ENCODE data around the gene PDIA5. TPM values are rescaled to one million over a fixed set of nuclear protein-coding genes. Genes with fewer than 3 reads are reported as not detected.

Gene PDIA5
- total RNA-seq = 1 to 10 TPM; 8.0 to 9.0 TPM

DNA sequence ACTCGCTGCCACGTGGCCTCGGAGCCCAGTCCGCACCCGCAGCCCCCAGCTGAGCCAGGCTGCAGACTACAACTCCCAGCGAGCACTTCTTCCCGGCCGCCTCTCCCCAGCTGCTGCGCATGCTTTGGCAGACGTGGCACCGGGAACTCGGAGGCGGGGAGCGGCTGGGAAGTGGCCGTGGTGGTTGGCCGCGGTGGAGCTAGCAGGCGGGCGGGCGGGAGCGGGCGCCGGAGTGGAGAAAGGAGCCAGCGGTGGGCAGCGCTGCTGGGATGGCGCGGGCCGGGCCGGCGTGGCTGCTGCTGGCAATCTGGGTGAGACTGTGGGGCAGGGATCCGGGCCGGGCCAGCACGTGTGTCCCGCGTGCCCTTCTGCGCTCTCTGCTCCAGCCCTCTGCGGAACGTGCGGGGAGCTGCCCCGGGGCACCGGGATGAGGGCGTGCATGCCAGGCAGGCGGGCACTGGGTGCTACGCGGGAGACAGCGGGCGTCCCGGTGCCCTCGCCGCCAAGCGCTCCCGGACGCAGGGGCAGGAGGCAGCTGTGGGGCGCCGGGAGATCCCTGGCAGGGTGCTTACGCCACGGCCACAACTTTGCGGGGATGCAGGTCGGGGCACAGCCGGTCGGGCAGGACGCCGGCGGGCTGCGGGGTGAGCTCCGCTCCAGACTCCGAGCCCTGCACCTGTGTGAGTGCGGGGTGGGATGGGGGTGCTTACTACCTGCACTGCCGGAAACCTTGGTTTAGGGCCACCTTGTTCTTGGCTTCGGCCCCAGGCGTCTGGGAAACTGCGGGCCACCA lies at the start of gene PDIA5:
TSS of gene PDIA5 (plus strand) at position 130 of the 793 bp plus-strand sequence. CDS start at position 270, 140 bp downstream.
- peak within 1 kb of the TSS; percentile 77 to 92 for H3K4me3 ChIP-seq
- no peaks in the 10 kb centered on the region for H3K27me3 ChIP-seq
- no peaks in the 10 kb centered on the region for H3K9me3 ChIP-seq
- no peaks in the 10 kb centered on the region for H3K36me3 ChIP-seq
- DNase-seq (ENCODE audit: low spot score) = peak; percentile 93
- H3K27ac ChIP-seq = peak within 1 kb of the TSS; percentile 80 to 83
- peaks cover 0 to 38% of the 10 kb centered on the region in 2 donors for H3K4me1 ChIP-seq
- TF ChIP-seq, protein P1, sequence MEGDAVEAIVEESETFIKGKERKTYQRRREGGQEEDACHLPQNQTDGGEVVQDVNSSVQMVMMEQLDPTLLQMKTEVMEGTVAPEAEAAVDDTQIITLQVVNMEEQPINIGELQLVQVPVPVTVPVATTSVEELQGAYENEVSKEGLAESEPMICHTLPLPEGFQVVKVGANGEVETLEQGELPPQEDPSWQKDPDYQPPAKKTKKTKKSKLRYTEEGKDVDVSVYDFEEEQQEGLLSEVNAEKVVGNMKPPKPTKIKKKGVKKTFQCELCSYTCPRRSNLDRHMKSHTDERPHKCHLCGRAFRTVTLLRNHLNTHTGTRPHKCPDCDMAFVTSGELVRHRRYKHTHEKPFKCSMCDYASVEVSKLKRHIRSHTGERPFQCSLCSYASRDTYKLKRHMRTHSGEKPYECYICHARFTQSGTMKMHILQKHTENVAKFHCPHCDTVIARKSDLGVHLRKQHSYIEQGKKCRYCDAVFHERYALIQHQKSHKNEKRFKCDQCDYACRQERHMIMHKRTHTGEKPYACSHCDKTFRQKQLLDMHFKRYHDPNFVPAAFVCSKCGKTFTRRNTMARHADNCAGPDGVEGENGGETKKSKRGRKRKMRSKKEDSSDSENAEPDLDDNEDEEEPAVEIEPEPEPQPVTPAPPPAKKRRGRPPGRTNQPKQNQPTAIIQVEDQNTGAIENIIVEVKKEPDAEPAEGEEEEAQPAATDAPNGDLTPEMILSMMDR (IDR thresholded peaks at IDR 0.05) = peak in 1 of 2 donors; percentile 17

DNA sequence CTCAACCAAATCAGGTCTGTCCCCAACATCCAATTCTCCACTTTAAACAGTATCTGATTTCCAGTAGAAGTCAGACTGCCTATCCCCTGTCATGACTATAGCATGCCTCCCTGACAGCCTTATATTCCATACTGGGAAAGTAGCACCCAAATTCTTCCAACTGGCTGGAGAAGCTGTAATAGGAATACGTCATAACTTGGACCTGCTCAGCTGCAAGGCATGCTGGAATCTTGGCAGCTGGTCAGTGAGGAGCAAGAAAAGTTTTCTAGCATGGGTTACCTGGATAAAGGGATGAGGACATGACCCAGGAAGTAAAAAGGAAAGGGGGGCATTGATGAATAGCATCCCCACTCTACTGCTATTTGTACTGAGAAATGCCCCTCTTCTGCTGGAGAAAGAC lies 48.1 kb upstream of the PDIA5 start:
- H3K9me3 ChIP-seq = no peaks in the 10 kb centered on the region
- no peak overlapping the region for H3K4me3 ChIP-seq
- DNase-seq (ENCODE audit: low spot score) = no peak
- no peak overlapping the region for H3K27ac ChIP-seq
- no peaks in the 10 kb centered on the region for H3K36me3 ChIP-seq
- no peaks in the 10 kb centered on the region for H3K4me1 ChIP-seq
- TF ChIP-seq, protein P1 (IDR thresholded peaks at IDR 0.05) = no peak
- no peaks in the 10 kb centered on the region for H3K27me3 ChIP-seq

DNA sequence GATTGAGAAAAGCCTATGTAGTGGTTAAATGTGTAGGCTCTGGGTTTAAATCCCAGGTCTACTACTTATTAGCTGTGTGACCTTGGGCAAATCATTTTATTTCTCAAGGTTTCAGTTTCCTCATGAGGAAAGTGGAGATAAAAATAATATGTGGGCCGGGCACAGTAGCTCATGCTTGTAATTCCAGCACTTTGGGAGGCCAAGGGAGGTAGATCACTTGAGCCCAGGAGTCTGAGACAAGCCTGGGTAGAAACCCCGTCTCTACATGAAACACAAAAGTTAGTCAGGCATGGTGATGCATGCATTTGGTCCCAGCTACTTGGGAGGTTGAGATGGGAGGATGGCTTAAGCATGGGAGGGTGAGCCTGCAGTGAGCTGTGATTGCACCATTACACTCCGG lies 47.7 kb upstream of the PDIA5 start:
- no peaks in the 10 kb centered on the region for H3K27me3 ChIP-seq
- no peak for DNase-seq (ENCODE audit: low spot score)
- H3K4me3 ChIP-seq = no peak overlapping the region
- H3K4me1 ChIP-seq = no peaks in the 10 kb centered on the region
- H3K27ac ChIP-seq = no peak overlapping the region
- no peaks in the 10 kb centered on the region for H3K36me3 ChIP-seq
- TF ChIP-seq, protein P1 (IDR thresholded peaks at IDR 0.05) = no peak
- H3K9me3 ChIP-seq = no peaks in the 10 kb centered on the region

DNA sequence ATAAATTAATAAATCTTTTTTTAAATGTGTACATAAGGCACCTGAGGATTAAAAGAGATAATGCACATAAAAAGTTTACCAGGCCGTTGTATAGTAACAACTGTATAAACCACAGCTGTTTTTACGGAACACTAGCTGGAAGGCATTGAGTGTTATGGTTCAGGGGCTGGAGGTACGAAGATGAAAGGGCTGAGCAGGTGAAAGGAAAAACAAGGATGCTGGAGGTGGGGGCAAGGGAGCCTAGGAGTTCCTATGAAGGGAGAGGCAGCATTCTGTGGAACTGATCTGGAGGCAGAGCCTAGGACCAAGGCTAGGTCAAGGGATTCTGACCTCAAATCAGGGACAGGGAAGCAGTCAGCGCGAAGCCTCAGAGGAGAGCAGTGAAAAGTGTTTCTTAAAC lies 47.2 kb upstream of the PDIA5 start:
- Histone ChIP-seq H3K27ac (no peak overlapping the region), H3K27me3 (no peaks in the 10 kb centered on the region), H3K9me3 (no peaks in the 10 kb centered on the region), H3K4me1 (no peaks in the 10 kb centered on the region), H3K4me3 (no peak overlapping the region), H3K36me3 (no peaks in the 10 kb centered on the region)
- TF ChIP-seq, protein P1 (IDR thresholded peaks at IDR 0.05) = no peak
- no peak for DNase-seq (ENCODE audit: low spot score)

DNA sequence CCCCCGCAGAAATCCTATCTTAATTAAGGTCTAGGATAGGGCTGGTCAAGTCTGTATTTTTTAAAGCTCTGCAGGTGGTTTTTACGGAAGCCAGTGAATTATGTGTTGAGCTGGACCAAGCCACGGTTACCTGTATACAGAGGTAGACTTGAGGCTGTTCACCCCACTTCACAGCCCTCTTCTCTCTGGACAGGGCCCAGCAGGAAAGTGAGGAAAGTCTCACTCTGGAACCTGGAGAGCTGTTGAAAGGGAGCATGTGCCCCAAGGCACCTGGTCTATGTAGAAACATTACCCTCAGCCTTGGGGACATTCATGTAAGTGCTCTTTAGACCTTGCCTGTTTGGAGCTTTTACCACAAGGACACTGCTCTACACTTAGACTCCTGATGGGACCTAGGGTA lies 46.1 kb upstream of the PDIA5 start:
- Histone ChIP-seq H3K36me3 (no peaks in the 10 kb centered on the region), H3K4me3 (no peak overlapping the region), H3K9me3 (no peaks in the 10 kb centered on the region), H3K27me3 (no peaks in the 10 kb centered on the region), H3K27ac (no peak overlapping the region), H3K4me1 (no peaks in the 10 kb centered on the region)
- DNase-seq (ENCODE audit: low spot score) = no peak
- TF ChIP-seq, protein P1 (IDR thresholded peaks at IDR 0.05) = no peak

Data from right atrium auricular region (tissue), 2 donors.